Transverse colon (tissue), 3 donors: ENCODE data around the gene PDSS2.

Experiments used
- CTCF ChIP-seq, 5 experiments: fragments of 200-600 bp in 3 of 5; fragments of 450-650 bp in 2 of 5; sonication (generic) in 3 of 5; IDR thresholded peaks; 1 replicate in 2 of 5; 2 replicates in 3 of 5; pipeline ENCODE4 v1.5.1; 2016 to 2017; ENCODE audit warnings: antibody characterized with exemption in 5 of 5, inconsistent platforms in 3 of 5, mild to moderate bottlenecking in 2 of 5, moderate library complexity in 1 of 5
- POLR2A ChIP-seq: fragments of 450-650 bp; IDR thresholded peaks from one replicate; pipeline ENCODE4 v1.6.1; 2016; ENCODE audit warnings: antibody characterized with exemption, mild to moderate bottlenecking, moderate library complexity

DNA sequence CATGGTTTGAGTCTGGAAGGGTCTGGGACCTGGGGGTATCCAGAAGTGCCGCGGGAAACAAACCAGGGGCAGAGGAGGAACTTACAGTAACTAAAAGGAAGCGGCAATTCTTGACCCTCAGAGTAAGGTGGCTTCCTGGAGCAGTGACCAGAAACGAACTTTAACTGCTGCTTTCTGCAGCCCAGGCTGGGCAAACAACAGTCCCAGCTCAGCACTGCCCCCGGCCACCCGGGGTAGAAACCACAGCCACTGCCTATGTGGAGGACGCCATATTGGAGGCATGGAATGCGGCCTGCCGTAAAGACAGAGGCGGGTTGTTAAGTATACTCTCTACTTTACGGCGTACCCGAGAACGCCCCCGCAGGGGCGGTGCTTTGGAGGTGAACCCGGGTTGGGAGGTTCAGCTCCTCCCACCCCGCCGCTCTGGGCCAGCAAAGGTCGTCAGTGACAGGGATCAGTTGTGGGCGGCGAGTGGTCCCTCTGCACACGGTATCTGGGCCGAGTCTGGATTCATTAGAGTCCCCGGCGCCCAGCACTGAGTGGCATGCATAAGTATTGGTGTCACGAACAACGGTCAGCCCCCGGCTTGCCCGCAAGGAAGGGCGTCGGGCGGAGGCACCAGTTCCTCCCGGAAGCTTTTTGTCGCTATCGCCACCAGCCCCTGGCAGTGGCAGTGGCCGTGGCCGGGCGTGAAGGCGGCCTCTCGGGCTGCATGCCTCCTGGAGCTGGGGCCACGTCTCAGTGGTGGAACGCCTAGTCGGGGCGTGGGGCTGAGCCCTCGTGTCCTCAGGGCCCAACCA, at the start of gene PDSS2:
- TF ChIP-seq POLR2A (peak; percentile 91), CTCF (IDR thresholded peaks at IDR 0.05) (peak in 4 of 5 experiments; percentile 17 to 55 (median 30))
